ENCODE results near the gene CX3CR1. TPM values are rescaled to one million over a fixed set of nuclear protein-coding genes. Genes with fewer than 3 reads are reported as not detected.
"Not testable (repeated sequence)": the region's sequence is repeated elsewhere in the genome, so short reads cannot be mapped to it uniquely, and the experiment has no call there.

Gene CX3CR1
- total RNA-seq, 1 experiment from 2014 or later: not detected

- H3K4me3 Mint-ChIP-seq (ENCODE audit: low read depth, unreplicated experiment): no peak overlapping the region
- no peak overlapping the region for H3K27ac Mint-ChIP-seq (ENCODE audit: unreplicated experiment)
- no TSS peak for BruUV-seq (replicated peaks)
- no peaks in the 10 kb centered on the region for H3K4me1 Mint-ChIP-seq (ENCODE audit: low read depth, unreplicated experiment)
- H3K27me3 Mint-ChIP-seq (ENCODE audit: unreplicated experiment): no peaks in the 10 kb centered on the region
- peaks cover 3% of the 10 kb centered on the region for H3K9me3 Mint-ChIP-seq (ENCODE audit: low read depth, unreplicated experiment)
- intact Hi-C loops (cut with micrococcal nuclease; ENCODE audit: unreplicated experiment): no loop called here
- no peak for TF ChIP-seq CTCF (IDR thresholded peaks at IDR 0.05; ENCODE audit: unreplicated experiment)
- no peaks in the 10 kb centered on the region for H3K36me3 Mint-ChIP-seq (ENCODE audit: insufficient read depth, unreplicated experiment)
- DNase-seq: no peak
- CTCF ChIA-PET: no interaction called here
Measured at GRCh38 chr3:39325236-39325635, 45.4 kb upstream of the CX3CR1 start.

- CTCF ChIA-PET: interaction anchor here (0.7 kb wide), 1 partner anchor 11 kb away, joined by 3 read pairs; no protein-coding TSS in a partner anchor
- peaks cover 2% of the 10 kb centered on the region for H3K4me1 Mint-ChIP-seq (ENCODE audit: low read depth, unreplicated experiment)
- H3K4me3 Mint-ChIP-seq (ENCODE audit: low read depth, unreplicated experiment): no peak overlapping the region
- intact Hi-C loops (cut with micrococcal nuclease; ENCODE audit: unreplicated experiment): no loop called here
- BruUV-seq (replicated peaks): no TSS peak
- TF ChIP-seq CTCF (IDR thresholded peaks at IDR 0.05; ENCODE audit: unreplicated experiment): no peak
- H3K27me3 Mint-ChIP-seq (ENCODE audit: unreplicated experiment): no peaks in the 10 kb centered on the region
- DNase-seq: no peak
- H3K9me3 Mint-ChIP-seq (ENCODE audit: low read depth, unreplicated experiment): peaks cover 3% of the 10 kb centered on the region
- no peaks in the 10 kb centered on the region for H3K36me3 Mint-ChIP-seq (ENCODE audit: insufficient read depth, unreplicated experiment)
- H3K27ac Mint-ChIP-seq (ENCODE audit: unreplicated experiment): no peak overlapping the region
Measured at GRCh38 chr3:39323494-39323893, 43.7 kb upstream of the CX3CR1 start.

GRCh38 chr3:39322936-39323335, 43.1 kb upstream of the CX3CR1 start:
- Mint-ChIP-seq H3K4me1 (ENCODE audit: low read depth, unreplicated experiment) (peaks cover 7% of the 10 kb centered on the region), H3K27me3 (ENCODE audit: unreplicated experiment) (no peaks in the 10 kb centered on the region), H3K27ac (ENCODE audit: unreplicated experiment) (no peak overlapping the region), H3K4me3 (ENCODE audit: low read depth, unreplicated experiment) (no peak overlapping the region), H3K9me3 (ENCODE audit: low read depth, unreplicated experiment) (peaks cover 3% of the 10 kb centered on the region), H3K36me3 (ENCODE audit: insufficient read depth, unreplicated experiment) (no peaks in the 10 kb centered on the region)
- no peak for TF ChIP-seq CTCF (IDR thresholded peaks at IDR 0.05; ENCODE audit: unreplicated experiment)
- BruUV-seq (replicated peaks): no TSS peak
- intact Hi-C loops (cut with micrococcal nuclease; ENCODE audit: unreplicated experiment): no loop called here
- no peak for DNase-seq
- CTCF ChIA-PET: no interaction called here

GRCh38 chr3:39322209-39322715, 42.4 kb upstream of the CX3CR1 start:
- peaks cover 14% of the 10 kb centered on the region for H3K4me1 Mint-ChIP-seq (ENCODE audit: low read depth, unreplicated experiment)
- DNase-seq; H3K36me3 Mint-ChIP-seq (ENCODE audit: insufficient read depth, unreplicated experiment); H3K9me3 Mint-ChIP-seq (ENCODE audit: low read depth, unreplicated experiment); H3K27ac Mint-ChIP-seq (ENCODE audit: unreplicated experiment); H3K27me3 Mint-ChIP-seq (ENCODE audit: unreplicated experiment); BruUV-seq (replicated peaks); intact Hi-C loops (cut with micrococcal nuclease; ENCODE audit: unreplicated experiment); H3K4me3 Mint-ChIP-seq (ENCODE audit: low read depth, unreplicated experiment): not testable (repeated sequence)
- CTCF ChIA-PET: interaction anchor here (0.7 kb wide), 1 partner anchor 658 kb away, joined by 6 read pairs; no protein-coding TSS in a partner anchor

GRCh38 chr3:39321574-39321983, 41.7 kb upstream of the CX3CR1 start:
- H3K27ac Mint-ChIP-seq (ENCODE audit: unreplicated experiment); intact Hi-C loops (cut with micrococcal nuclease; ENCODE audit: unreplicated experiment); H3K4me3 Mint-ChIP-seq (ENCODE audit: low read depth, unreplicated experiment); DNase-seq; H3K9me3 Mint-ChIP-seq (ENCODE audit: low read depth, unreplicated experiment); H3K27me3 Mint-ChIP-seq (ENCODE audit: unreplicated experiment); H3K36me3 Mint-ChIP-seq (ENCODE audit: insufficient read depth, unreplicated experiment); BruUV-seq (replicated peaks): not testable (repeated sequence)
- CTCF ChIA-PET: interaction anchor here (0.6 to 0.7 kb wide), 2 partner anchors 15 to 658 kb away, joined by 3 to 6 read pairs; no protein-coding TSS in a partner anchor
- H3K4me1 Mint-ChIP-seq (ENCODE audit: low read depth, unreplicated experiment): peaks cover 18% of the 10 kb centered on the region

Measured in Calu3 (cell line).